IMR-90 (cell line): Measurements from ENCODE around the gene HEXA.

Experiments
- BHLHE40 ChIP-seq: fragments of 150-350 bp; IDR thresholded peaks from 2 replicates; pipeline ENCODE4 v1.6.1; 2016; ENCODE audit warnings: mild to moderate bottlenecking, low read depth, low read length
- POLR2A ChIP-seq: IDR thresholded peaks from 2 replicates; pipeline ENCODE4 v1.6.1; 2012; ENCODE audit warnings: mild to moderate bottlenecking, low read depth, low read length
- TF ChIP-seq, protein P1 (sequence below): conservative IDR thresholded peaks from 2 replicates; pipeline ENCODE4 v1.5.1; 2012; ENCODE audit warnings: mild to moderate bottlenecking, low read depth, low read length, improper control_type of control experiment
- TF ChIP-seq, protein P2 (sequence below): fragments of 150-350 bp; IDR thresholded peaks from 2 replicates; pipeline ENCODE4 v1.6.1; 2017; ENCODE audit warnings: mild to moderate bottlenecking, antibody characterized with exemption, low read length, low read depth

DNA sequence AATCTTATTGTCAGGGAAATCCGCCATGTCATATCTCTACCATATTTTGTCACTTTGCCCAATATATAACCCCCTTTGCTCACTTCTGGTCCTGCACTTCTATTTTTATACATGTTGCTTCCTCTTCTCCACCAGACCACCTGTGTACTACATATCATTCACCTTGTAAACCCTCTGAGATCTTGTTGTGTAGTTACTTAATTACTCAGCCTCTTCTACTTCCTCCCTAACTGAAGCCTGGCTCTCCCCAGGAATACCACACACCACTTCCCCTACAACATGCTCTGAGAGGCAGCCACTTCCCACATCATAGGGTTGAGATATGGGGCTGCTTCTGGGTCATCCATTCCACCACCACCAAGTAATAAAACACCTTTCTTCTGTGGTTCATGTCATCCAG, 10.0 kb downstream of the HEXA start:
- TF ChIP-seq POLR2A (no peak), BHLHE40 (no peak)
- TF ChIP-seq, protein P1, sequence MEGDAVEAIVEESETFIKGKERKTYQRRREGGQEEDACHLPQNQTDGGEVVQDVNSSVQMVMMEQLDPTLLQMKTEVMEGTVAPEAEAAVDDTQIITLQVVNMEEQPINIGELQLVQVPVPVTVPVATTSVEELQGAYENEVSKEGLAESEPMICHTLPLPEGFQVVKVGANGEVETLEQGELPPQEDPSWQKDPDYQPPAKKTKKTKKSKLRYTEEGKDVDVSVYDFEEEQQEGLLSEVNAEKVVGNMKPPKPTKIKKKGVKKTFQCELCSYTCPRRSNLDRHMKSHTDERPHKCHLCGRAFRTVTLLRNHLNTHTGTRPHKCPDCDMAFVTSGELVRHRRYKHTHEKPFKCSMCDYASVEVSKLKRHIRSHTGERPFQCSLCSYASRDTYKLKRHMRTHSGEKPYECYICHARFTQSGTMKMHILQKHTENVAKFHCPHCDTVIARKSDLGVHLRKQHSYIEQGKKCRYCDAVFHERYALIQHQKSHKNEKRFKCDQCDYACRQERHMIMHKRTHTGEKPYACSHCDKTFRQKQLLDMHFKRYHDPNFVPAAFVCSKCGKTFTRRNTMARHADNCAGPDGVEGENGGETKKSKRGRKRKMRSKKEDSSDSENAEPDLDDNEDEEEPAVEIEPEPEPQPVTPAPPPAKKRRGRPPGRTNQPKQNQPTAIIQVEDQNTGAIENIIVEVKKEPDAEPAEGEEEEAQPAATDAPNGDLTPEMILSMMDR = no peak
- TF ChIP-seq, protein P2, sequence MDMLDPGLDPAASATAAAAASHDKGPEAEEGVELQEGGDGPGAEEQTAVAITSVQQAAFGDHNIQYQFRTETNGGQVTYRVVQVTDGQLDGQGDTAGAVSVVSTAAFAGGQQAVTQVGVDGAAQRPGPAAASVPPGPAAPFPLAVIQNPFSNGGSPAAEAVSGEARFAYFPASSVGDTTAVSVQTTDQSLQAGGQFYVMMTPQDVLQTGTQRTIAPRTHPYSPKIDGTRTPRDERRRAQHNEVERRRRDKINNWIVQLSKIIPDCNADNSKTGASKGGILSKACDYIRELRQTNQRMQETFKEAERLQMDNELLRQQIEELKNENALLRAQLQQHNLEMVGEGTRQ = no peak
